NCI-H345 treated with DMSO at 0.1 percent for 48 hours (cell line): ENCODE measurements around the gene CRISPLD2.

Experiments
- DNase-seq: peaks from one replicate; lab custom pipeline; 2025; ENCODE audit not compliant: unreplicated experiment; lab: John Stamatoyannopoulos, UW

The CRISPLD2 gene

DNA sequence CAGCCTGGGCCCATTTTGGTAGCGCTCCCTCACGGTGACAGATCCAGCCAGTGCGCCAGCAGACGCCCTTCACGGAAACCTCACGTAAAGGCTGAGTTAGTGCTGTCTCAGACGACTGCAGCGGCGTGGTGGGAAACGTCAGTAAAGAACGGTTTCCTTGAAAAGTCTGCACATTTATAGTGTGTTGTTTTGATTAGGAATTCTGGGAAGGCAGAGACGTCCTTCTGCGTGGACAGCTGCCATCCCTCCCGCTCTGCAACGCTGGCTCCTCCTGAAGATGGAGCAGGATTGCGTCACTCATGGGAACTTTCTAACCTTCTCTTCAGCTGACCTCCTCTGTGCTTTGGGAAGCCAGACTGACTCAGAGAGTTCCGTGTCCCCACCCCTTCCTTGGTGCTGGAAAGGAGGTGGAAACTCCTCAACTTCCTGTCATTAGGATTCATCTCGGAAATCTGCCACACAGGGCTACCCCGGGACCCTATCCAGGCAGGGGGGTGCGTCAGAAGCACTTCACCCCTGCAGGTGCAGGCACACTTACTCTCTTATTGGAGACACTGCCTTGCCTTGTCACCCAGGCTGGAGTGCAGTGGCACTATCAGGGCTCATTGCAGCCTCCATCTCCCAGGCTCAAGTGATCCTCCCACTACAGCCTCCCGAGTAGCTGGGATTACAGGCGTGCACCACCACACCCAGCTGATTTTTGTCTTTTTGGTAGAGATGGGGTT, 24.3 kb upstream of the CRISPLD2 start:
- no peak for DNase-seq

DNA sequence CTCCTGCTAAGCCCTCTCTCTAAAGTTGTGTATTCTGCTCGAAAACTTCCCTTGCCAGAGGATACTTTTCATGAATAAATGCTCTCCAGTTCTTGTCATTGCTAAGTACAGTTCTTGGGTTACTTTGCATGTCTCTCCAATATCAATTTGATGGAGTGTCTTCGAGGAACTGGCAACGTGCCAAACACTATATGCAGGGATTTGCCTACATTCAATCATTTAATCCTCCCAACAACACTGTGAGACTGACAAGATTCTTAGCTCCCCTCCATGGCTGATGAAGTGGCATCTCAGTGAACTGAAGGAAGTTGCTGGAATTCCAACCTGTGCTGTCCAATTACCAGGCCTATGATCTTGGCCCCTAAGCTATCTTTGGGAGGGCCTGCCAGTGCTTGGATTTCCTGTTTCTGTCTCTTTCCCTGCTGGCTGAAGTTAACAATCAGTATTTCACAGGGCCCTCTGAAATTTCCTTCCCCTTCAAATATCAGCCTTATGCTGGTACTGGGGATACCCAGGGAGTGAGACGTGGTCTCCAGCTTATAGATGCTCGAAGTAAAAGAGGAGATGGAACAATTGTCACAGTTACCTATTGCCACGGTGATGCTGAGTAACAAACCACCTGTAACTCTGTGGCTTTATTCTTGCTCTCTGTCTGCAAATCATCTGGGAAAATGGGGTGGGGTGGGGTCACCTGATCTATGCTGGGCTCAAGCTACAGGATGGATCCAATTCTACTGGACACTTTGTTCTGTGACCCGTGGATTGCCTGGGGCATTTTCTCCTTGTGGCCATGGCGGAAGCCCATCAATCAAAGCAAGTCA, 19.4 kb upstream of the CRISPLD2 start:
- DNase-seq, result no peak

DNA sequence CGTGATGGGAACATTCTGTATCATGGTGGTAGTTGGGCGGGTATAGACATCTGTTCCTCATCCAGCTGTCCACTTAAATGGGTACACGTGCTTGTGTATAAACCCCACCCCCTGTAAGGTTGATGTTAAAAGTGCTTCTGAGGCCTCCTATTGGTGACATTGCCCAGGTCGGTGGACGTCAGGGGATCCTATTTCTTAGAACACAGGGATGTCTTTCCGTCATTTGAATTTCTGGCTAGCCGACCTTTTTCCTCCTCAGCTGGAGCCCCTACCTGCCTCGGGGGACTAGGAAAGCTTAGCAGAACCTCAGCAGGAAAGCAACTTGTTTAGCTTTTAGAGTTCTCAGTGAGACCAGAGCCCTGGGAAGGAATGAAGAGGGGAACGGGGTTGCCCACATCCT, 16.6 kb upstream of the CRISPLD2 start:
- no peak for DNase-seq

DNA sequence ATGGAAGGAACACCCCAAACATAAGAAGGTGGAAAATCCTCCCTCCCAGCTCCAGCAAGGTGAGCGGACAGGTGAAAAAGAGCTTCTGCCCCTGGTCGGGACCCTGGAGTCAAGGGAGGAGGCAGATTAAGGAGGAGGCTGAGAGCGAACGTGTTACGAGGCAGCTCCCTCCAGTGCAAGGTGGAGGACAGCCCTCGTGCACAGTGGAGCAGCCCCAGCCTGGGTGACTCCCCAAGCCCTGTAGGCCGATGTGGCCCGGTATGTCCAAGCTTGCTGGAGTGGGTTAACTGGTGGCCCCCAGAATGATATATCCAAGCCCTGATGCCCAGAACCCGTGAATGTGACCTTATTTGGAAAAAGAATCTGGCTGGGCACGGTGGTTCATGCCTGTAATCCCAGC, 15.5 kb upstream of the CRISPLD2 start:
- DNase-seq, result no peak

DNA sequence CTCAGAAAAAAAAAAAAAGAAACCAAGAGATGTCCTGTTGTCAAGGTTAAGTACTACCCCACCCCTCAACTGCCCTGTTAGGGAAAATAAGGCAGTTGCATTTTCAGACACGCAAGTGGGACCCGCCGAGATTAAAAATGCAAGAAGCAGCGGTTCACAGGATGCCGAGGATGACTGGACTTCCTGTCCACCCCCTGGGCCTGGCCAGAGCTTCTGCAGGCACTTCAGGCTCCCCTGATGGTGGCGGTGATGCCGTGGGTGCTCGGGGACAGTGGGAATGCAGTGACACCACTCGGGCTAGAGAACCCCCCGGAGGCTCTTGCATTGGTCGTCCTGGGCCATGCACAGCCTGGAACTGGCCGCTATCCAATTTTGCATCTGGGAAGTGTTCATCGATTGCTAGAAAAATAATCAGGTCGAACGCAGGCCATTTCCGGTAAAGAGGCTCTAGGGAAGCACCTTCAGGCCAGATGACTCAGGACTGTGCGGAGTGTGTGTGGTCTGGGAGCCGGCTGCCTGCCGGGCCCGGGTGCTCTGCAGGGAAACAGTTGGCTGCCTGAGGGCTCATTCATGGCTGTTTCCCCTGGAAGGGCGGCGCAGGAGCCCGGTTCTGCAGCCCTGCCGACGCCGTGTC, 13.4 kb upstream of the CRISPLD2 start:
- DNase-seq, result no peak

DNA sequence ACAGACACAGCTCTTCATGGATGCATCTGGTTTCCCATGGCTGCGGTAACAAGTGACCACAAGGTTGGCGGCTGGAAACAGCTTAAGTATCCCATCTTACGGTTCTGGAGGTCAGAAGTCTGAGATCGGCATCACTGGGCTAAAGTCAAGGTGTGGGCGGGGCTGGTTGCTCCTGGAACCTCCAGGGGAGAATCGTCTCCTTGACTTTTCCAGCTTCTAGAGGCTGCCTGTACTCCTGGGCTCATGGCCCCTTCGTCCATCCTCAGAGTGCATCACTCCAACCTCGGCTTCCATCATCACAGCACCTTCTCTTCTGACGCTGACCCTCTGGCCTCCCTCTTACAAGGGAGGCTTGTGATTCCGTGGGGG, 12.9 kb upstream of the CRISPLD2 start:
- no peak for DNase-seq

DNA sequence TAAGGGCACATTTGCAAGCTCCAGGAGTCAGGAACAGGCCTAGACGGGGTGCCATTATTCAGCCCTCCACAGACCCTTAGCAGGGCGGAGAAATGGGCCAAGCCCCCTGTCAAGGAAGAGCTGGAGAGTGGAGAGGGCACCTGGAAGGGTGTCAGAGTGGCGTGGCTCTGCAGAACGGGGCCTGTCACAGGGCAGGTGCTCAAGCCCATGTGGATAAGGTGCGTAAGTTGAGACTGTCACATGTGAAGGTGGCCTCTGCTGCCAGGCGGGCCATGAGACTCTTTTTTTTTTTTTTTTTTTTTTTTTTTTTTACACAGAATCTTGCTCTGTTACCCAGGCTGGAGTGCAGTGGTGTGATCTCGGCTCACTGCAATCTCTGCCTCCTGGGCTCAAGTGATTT, 12.0 kb upstream of the CRISPLD2 start:
- no peak for DNase-seq

DNA sequence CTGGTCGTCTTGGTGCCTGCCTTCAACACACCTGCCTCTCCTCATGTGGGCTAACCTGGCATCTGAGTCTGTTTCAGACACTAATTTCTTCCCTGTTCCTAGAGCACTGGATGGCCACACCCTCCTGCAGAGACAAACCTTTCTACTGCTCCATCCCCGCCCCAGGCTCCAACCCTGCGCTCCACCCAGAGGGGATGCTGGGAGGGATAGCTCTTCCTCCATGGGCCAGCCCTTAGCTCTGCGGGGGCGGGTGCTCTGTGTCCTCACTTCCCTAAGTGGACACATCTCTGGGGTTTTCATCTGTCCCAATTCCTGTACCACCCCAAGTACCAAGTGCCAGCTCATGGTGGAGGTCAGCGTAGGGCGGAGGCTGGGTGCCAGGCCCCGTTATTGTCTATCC, 11.0 kb upstream of the CRISPLD2 start:
- no peak for DNase-seq

DNA sequence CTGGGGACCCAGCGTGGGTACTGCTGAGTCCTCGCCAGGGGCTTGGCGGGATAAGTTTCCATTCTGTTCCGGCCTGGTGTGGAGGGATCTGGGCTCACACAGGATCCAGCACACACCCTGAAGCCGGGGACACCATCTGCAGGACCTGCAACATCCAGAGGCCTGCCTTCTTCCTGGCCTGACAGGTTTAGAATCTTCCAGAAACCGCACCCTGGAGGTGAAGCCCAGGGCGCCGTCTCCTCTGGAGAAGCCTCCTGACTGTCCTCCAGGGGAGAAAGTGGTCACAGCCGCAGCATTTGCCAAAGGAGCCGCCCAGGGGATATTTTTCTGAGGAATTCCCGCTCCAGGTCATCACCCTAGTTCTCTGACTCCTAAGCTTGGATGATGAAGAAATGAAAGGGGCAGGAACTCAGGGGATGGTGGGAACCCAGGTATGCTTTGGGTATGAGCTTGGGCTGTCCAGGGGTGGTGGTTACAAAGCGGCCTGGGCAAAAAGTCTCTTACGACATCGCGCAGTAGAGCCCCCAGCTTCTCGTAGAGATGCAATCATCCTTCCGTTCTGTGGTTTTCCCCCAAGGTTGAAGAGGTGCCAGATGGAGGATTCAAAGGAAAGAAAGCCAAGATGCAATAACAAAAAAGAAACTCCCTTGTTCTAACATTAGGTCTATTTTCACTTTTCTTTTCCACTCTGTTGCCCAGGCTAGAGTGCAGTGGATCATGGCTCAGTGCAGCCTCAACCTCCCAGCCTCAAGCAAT, 9.1 kb upstream of the CRISPLD2 start:
- no peak for DNase-seq

DNA sequence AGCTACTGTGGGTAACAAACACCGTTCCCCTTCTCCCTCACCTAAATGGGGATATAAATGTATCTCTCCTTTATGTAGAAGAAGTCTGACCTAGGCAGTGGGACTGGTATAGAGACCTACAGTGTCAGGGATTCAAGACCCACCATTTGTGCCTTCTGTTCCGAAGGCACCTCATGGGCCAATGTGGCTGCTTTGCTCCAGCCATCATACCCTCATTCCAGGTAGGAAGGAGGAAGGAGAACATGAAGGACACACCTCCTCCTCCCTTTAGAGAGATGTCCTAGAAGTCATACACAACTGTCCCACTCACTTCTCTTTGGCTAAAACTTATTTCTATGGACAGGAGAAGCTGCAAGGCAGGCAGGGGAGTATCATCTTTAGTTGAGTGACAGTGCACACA, 8.3 kb upstream of the CRISPLD2 start:
- no peak for DNase-seq

DNA sequence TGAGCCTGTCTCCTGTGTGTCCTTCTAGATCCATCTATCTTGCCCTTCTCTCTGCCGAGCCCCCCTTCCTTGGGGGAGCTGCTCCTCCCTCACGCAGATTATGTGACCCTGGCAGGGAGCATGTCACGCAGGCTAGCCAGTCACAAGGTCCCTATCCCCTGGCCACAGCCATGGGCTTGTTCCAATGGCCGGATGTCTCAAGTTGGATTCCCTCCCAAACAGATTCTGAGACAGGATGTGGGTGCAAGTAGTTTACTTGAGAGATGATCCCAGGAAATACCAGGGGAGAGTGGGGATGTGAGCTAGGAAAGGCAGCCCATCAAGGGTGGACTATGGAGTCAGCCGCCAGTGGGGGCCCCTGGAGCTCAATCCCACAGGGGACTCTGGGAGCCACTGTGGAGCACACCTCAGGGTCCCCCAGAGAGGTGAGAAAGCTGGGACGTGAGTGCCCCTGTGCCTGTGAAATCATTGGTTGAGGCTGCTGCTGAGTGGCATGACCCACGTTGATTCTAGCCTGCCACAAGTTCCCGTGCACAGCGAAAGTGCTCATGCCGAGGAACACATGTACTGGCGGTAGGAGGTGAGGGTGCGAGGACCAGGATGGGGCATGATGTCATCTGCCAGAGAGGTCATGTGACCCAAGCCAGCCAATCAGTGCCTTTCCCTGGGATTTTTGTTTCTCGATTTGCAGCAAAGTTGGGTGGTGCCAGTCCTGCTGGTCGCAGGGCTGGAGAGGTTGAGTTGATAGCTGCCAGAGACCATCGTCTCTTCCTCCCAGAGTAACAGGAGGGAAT, 6.4 kb upstream of the CRISPLD2 start:
- no peak for DNase-seq

DNA sequence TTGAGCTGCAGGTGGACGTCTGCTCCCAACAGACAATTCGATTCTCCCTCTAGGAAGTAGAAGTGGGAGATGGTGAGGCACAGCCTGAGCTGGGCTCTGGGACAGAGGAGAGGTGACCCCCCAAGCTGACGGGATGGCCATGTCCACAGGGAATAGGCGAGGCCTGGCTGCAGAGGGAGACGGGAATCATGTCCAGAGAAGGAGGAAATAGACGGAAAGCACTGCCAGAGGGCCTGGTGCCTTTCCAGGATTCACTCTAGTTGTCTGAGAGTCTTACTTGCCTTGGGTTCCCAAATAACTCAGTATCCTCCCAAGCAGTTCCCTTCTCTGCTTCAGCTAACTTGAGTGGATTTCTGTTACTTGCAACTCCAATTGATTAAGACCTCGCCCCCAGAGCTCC, 4.3 kb upstream of the CRISPLD2 start:
- no peak for DNase-seq

DNA sequence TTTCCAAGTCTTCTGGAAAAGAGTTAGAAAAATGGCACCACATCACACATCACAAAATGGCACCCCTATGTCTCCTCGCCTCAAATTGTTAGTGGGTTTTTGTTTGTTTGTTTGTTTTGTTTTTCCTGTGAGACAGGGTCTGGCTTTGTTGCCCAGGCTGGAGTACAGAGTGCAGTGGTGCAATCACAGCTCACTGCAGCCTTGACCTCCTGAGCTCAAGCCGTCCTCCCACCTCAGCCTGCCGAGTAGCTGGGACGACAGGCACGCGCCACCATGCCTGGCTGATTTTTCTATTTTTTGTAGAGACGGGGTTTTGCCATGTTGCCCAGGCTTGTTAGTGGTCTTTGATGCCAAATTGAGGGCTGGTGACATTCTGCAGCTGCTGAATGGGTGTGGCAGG, 3.8 kb upstream of the CRISPLD2 start:
- DNase-seq, result no peak

DNA sequence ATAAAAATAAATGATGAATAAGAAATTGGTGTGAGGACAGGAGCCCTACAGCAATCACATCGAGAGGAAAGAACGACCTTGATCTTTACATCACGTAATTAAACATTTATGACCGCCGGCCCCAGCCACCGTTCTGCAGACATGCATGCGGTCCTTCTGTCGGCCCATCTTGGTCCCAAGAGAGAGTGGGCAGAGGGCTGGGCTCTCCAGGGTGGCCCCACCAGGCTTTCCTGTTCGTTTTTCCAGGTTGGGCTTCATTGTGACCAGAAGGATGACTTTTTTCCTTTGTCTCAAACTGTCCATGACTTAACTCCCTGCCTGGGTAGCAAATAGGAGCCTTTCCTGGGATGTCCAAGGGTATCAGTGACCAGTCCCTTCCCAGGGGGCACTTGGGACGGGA, 3.3 kb upstream of the CRISPLD2 start:
- DNase-seq, result no peak

DNA sequence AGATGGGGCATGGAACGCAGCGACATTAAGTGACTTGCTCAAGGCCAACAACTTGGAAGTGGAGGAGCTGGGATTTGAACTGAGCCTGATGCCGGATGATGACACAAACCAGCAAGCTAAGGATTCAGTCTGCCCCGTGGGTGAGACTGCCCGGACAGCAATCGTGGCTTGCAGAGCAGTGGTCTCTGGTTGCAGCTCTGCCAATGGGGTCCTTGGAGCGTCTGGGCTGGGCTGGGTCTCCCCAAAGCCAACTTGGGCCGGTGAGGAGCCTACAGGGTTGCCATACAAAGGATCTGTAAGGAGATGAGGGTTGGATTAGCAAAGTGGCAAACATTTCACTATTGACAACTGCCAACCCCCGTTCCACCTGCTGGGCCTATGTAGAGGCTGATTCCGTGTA, 2.6 kb upstream of the CRISPLD2 start:
- DNase-seq, result no peak

DNA sequence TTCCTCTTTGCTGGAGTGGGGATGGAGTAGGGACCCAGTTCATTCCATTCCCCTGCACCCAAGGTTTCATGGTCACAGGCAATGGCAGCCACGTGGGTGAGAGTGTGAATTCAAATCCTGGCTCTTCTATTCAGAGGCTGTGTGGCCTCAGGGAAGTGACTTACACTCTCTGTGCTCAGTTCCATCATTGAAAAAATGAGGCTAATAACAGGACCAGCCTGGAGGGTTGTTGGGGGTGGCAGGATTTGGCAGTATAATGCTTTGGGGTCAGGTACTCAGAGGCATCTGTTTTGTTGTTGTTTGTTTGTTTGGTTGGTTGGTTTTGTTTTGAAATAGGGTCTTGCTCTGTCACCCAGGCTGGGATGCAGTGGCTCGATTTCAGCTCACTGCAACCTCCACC, 2.2 kb upstream of the CRISPLD2 start:
- DNase-seq, result no peak

DNA sequence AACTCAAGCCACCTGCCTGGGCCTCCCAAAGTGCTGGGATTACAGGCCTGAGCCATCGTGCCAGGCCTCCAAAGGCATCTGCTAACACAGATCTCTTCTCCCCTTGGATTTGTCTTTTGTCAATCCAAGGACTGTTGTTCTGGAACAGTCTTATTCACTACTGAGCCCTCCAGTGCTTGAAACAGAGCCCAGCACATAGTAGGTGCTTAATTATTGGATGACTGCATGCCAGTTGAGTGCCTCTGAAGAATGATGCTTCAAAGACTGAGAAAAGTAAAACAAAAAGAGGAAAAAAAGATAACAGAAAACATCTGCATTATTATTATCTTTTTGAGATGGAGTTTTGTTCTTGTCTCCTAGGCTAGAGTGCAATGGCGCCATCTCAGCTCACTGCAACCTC, 1.7 kb upstream of the CRISPLD2 start:
- no peak for DNase-seq

DNA sequence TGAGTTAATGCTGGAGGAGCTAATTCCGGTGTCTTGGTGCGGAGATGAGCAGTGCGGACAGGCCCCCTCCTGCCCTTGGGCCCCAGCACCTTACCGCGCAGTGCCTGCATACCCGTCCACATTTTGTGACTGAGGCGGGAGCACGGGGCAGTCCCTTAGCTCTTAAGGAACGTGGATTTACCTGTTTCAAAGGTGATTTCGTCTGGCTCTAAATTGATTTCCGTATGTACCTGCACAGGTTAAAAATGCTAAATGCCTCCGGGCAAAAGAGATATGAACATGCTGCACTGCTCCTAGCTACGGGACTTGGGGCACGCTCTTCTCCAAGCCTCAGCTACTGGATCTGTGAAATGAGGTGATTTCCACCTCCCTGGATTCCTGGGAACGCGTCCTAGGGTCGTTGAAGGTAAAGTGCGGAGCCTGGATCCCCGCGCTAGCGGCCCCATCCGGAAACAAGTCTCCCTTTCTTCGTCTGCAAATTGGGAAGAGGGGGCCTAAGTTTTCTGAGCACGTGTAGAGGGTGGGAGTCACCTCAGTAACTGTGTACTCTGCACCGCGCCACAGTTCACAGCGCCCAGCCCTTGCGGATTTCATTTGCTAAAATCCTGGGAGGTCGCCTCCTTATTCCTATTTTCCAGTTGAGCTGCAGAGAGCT, 669 bp upstream of the CRISPLD2 start:
- DNase-seq, result no peak

DNA sequence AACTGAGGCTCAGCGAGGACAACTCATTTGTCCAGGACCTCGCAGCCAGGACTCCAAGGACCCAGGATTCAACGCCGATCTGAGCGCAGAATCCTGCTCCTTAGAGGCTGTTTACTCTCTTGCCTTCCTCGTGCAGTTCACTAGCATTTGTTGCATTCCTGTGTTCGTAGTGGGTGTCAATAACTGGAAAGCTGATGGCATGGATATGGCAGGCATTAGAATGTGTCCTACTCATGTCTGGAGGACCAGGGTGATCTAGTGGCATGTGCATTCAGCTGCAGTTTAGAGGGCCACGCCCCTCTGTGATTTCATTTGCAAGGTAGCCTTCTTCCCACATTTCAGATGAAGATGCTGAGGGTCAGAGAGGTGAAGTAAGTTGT, 510 bp downstream of the CRISPLD2 start:
- no peak for DNase-seq

DNA sequence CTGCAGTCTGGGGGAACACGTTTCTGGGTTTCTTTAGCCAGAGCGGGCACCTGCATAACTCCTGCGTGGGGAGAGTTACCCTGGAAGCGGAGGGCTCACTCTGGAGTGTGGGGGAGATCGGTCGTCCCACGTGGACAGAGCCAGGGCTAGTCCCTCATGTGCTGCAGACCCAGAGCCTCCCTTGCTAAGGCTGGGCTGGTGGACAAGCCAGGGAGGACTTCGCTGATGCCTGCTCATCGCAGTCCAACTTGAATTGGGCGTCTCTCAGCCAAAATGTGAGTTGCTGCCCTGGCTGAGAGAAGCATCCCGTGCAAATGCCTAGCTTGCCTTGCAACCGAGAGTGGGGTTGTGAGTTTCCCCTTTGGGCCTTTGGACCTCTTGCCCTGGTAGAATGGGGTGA, 986 bp downstream of the CRISPLD2 start:
- no peak for DNase-seq
